Aorta (tissue), 5 donors: ENCODE results near the gene ADAD2. TPM values are rescaled to one million over a fixed set of nuclear protein-coding genes. Genes with fewer than 3 reads are reported as not detected.
"Not testable (repeated sequence)": the region's sequence is repeated elsewhere in the genome, so short reads cannot be mapped to it uniquely, and the experiment has no call there.

ENCODE experiments used
- ATAC-seq: fragments of 200-7000 bp; cut with Tn5 transposase; one replicate; pipeline ENCODE4 v1.9.1; 2022; ENCODE audit warnings: moderate library complexity; ENCODE audit not compliant: low FRiP score
- DNase-seq, 2 donors: peaks; one replicate each; pipeline ENCODE4 v3.0.0-alpha.2; 2020
- H3K27ac ChIP-seq, 2 donors: one replicate each; pipeline ENCODE4 v1.5.1; 2013; ENCODE audit warnings: low read length in 2 of 2, mild to moderate bottlenecking in 2 of 2, moderate library complexity in 2 of 2, control low read depth in 1 of 2, inconsistent platforms in 1 of 2, low read depth in 1 of 2
- H3K27me3 ChIP-seq, 2 donors: one replicate each; pipeline ENCODE4 v1.6.1; 2013; ENCODE audit warnings: control low read depth in 1 of 2, low read length in 1 of 2, mild to moderate bottlenecking in 1 of 2, moderate library complexity in 1 of 2; ENCODE audit not compliant: insufficient read depth in 2 of 2, control insufficient read depth in 1 of 2
- H3K36me3 ChIP-seq, 2 donors: one replicate each; pipeline ENCODE4 v1.6.1; 2013; ENCODE audit warnings: control low read depth in 1 of 2, low read length in 1 of 2, mild to moderate bottlenecking in 1 of 2; ENCODE audit not compliant: insufficient read depth in 2 of 2, control insufficient read depth in 1 of 2
- H3K4me1 ChIP-seq, 2 donors: one replicate each; pipeline ENCODE4 v1.6.1; 2013; ENCODE audit warnings: low read length in 2 of 2, control low read depth in 1 of 2, mild to moderate bottlenecking in 1 of 2, moderate library complexity in 1 of 2; ENCODE audit not compliant: insufficient read depth in 2 of 2, control insufficient read depth in 1 of 2
- H3K4me3 ChIP-seq, 2 donors: one replicate each; pipeline ENCODE4 v1.5.1; 2013; ENCODE audit warnings: low read length in 2 of 2, control low read depth in 1 of 2, mild to moderate bottlenecking in 1 of 2
- H3K9me3 ChIP-seq: one replicate; pipeline ENCODE4 v1.6.1; 2013; ENCODE audit warnings: mild to moderate bottlenecking, low read length; ENCODE audit not compliant: control insufficient read depth
- WGBS, 2 donors: extraction: QIAGEN DNeasy Blood & Tissue Kit; methylation state at CpG; one replicate each; pipeline ENCODE4 v1.1.7; 2013; 5-methylcytosine and 5-hydroxymethylcytosine counted together
- intact Hi-C, 2 donors: fragments of 100-400 bp; cut with DNase I; formaldehyde crosslinking; loops; one replicate each; pipeline versions ENCODE4 v1.14.2 to v1.15.0; 2022
- polyA plus RNA-seq, 2 donors: library from polyadenylated mRNA; stranded (reverse); fragments of 200-250 nt; gene quantifications; one replicate each; pipeline ENCODE4 v1.2.3, GENCODE V29; 2013
- total RNA-seq, 2 donors: library from RNA; stranded (reverse); fragmentation: NEBNext Ultra II Directional; extraction: Animal tissue kit (Norgen Biotek cat#: 25700); gene quantifications; one replicate each; pipeline ENCODE4 v1.2.1, GENCODE V29; 2021
- donor health status: healthy with polysubstance abuse.
- donor health status: Bipolar disorder and iron deficiency.
- donor health status: DM: no; HTN: no; CAD: no.
- donor health status: DM: no; HTN: no; CAD: no.
- donor health status: DM: yes; HTN: yes; CAD: no.

Gene ADAD2
- total and polyA plus RNA-seq, 4 donors: 0.33 to 1.0 TPM; not detected in 2

GRCh38 chr16:84209989-84210388 lies 19.0 kb downstream of the ADAD2 start:
- DNase-seq: no peak
- no peaks in the 10 kb centered on the region for H3K36me3 ChIP-seq
- no peak for ATAC-seq
- no peaks in the 10 kb centered on the region for H3K4me1 ChIP-seq
- H3K9me3 ChIP-seq: no peaks in the 10 kb centered on the region
- no peak overlapping the region for H3K4me3 ChIP-seq
- no peak overlapping the region for H3K27ac ChIP-seq
- H3K27me3 ChIP-seq: no peaks in the 10 kb centered on the region
- intact Hi-C loops: no loop called here
- WGBS, 2 donors: 77 to 86% methylated on average over 2 of the region's 2 CpGs

DNA sequence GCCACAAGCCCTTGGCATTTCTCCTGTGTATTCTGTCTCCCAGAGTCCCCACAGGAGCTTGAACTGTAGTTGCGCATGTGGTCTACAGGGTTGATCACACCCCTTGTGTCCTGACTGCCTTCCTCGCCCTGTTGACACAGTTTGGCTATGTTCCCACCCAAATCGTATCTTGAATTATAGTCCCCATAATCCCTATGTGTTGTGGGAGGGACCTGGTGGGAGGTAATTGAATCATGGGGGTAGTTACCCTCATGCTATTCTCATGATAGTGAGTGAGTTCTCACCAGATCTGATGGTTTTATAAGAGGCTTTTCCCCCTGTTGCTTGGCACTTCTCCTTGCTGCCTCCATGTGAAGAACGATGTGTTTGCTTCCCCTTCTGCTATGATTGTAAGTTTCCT lies 21.2 kb downstream of the ADAD2 start:
- H3K36me3 ChIP-seq: no peaks in the 10 kb centered on the region
- 53 to 56% methylated on average over 4 of the region's 4 CpGs for WGBS, 2 donors
- no peaks in the 10 kb centered on the region for H3K27me3 ChIP-seq
- no peaks in the 10 kb centered on the region for H3K9me3 ChIP-seq
- H3K4me1 ChIP-seq: no peaks in the 10 kb centered on the region
- DNase-seq (no peak), ATAC-seq (no peak)
- no peak overlapping the region for H3K27ac ChIP-seq
- H3K4me3 ChIP-seq: no peak overlapping the region
- intact Hi-C loops: no loop called here

GRCh38 chr16:84212631-84213030 lies 21.7 kb downstream of the ADAD2 start:
- Histone ChIP-seq H3K27me3 (no peaks in the 10 kb centered on the region), H3K36me3 (no peaks in the 10 kb centered on the region), H3K9me3 (no peaks in the 10 kb centered on the region), H3K4me3 (no peak overlapping the region), H3K27ac (no peak overlapping the region), H3K4me1 (no peaks in the 10 kb centered on the region)
- intact Hi-C loops: no loop called here
- WGBS, 2 donors: 90 to 93% methylated on average over 3 to 4 of the region's 4 CpGs
- no peak for ATAC-seq
- DNase-seq: no peak

DNA sequence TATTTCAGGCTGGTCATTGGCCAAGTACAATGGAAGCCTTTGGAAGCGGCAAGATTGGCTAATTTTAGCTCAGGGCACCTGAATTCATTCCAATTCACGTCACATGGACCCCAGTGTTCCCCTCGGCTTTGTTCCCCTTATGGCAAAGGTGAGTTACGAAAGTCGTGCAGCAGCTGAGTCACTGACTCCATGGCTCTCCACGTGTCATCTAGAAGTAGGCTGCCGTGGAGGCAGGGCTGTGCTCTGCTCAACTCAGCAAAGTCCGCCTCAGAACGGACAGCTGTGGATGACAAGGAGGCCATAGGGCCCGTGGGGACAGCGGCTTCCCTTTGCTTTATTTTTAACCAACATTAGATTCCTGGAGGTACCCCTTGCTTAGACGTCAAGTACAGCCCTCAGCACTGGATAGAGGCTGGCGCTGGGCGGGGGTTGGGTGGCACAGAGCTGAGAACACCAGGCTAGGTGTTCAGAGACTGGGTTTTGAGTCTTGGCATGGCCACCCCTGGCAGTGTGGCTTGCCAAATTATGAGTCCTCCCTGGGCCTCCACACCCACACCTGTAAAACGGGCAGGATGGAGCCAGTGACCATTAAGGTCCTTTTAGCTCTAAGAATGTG lies 23.6 kb downstream of the ADAD2 start:
- H3K36me3 ChIP-seq: no peaks in the 10 kb centered on the region
- intact Hi-C loops: no loop called here
- no peaks in the 10 kb centered on the region for H3K27me3 ChIP-seq
- WGBS, 2 donors: 60 to 71% methylated on average over 15 of the region's 15 CpGs
- no peak overlapping the region for H3K4me3 ChIP-seq
- ATAC-seq (no peak), DNase-seq (no peak)
- no peaks in the 10 kb centered on the region for H3K9me3 ChIP-seq
- H3K27ac ChIP-seq: no peak overlapping the region
- no peaks in the 10 kb centered on the region for H3K4me1 ChIP-seq

GRCh38 chr16:84215531-84215930 lies 24.6 kb downstream of the ADAD2 start:
- Histone ChIP-seq H3K4me3 (no peak overlapping the region), H3K27ac (no peak overlapping the region), H3K36me3 (no peaks in the 10 kb centered on the region), H3K27me3 (no peaks in the 10 kb centered on the region), H3K4me1 (no peaks in the 10 kb centered on the region), H3K9me3 (no peaks in the 10 kb centered on the region)
- DNase-seq (no peak), ATAC-seq (no peak)
- intact Hi-C loops: no loop called here
- 54 to 58% methylated on average over 5 of the region's 5 CpGs for WGBS, 2 donors

- DNase-seq, intact Hi-C loops, ATAC-seq, H3K27ac ChIP-seq, H3K27me3 ChIP-seq, H3K9me3 ChIP-seq, H3K36me3 ChIP-seq, H3K4me1 ChIP-seq, H3K4me3 ChIP-seq: not testable (repeated sequence)
- 87 to 90% methylated on average over 3 of the region's 3 CpGs for WGBS, 2 donors
Measured at GRCh38 chr16:84216144-84216543, 25.2 kb downstream of the ADAD2 start.

GRCh38 chr16:84218176-84218823 lies 27.3 kb downstream of the ADAD2 start:
- Histone ChIP-seq H3K27me3 (no peaks in the 10 kb centered on the region), H3K36me3 (no peaks in the 10 kb centered on the region), H3K4me3 (no peak overlapping the region), H3K27ac (no peak overlapping the region), H3K4me1 (no peaks in the 10 kb centered on the region), H3K9me3 (no peaks in the 10 kb centered on the region)
- DNase-seq: no peak
- WGBS, 2 donors: 54 to 58% methylated on average over 17 of the region's 17 CpGs
- no peak for ATAC-seq
- intact Hi-C loops: no loop called here

GRCh38 chr16:84218956-84219355 lies 28.0 kb downstream of the ADAD2 start:
- WGBS, 2 donors: 71 to 72% methylated on average over 6 of the region's 6 CpGs
- ATAC-seq (no peak), DNase-seq (no peak)
- Histone ChIP-seq H3K27ac (no peak overlapping the region), H3K36me3 (no peaks in the 10 kb centered on the region), H3K4me3 (no peak overlapping the region), H3K27me3 (no peaks in the 10 kb centered on the region), H3K9me3 (no peaks in the 10 kb centered on the region), H3K4me1 (no peaks in the 10 kb centered on the region)
- intact Hi-C loops: no loop called here

DNA sequence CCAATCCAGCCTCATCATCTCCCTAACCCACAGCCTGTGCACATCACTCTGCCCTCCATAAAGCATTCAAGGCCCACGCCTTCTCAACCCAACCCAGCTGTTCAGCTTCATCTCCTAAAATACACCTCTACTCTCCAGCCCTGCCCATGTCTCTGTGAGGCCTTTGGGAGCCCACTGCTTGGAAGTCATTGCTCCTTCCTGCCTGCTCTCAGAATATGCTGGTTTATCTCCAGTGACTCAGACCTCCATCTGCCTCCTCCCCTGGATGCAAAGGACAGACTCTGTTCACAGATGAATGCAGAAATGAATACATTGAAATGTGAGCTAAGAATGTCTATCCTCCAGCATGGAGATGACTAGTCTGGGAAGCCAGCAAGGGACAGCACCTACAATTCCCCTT lies 29.9 kb downstream of the ADAD2 start:
- Histone ChIP-seq H3K27ac (no peak overlapping the region), H3K4me1 (no peaks in the 10 kb centered on the region), H3K27me3 (no peaks in the 10 kb centered on the region), H3K4me3 (no peak overlapping the region), H3K9me3 (no peaks in the 10 kb centered on the region), H3K36me3 (no peaks in the 10 kb centered on the region)
- DNase-seq: no peak
- intact Hi-C loops: no loop called here
- 92 to 94% methylated on average over 1 of the region's 1 CpG for WGBS, 2 donors
- no peak for ATAC-seq
